ENCODE measurements around the gene ILK.

ILK gene

DNA sequence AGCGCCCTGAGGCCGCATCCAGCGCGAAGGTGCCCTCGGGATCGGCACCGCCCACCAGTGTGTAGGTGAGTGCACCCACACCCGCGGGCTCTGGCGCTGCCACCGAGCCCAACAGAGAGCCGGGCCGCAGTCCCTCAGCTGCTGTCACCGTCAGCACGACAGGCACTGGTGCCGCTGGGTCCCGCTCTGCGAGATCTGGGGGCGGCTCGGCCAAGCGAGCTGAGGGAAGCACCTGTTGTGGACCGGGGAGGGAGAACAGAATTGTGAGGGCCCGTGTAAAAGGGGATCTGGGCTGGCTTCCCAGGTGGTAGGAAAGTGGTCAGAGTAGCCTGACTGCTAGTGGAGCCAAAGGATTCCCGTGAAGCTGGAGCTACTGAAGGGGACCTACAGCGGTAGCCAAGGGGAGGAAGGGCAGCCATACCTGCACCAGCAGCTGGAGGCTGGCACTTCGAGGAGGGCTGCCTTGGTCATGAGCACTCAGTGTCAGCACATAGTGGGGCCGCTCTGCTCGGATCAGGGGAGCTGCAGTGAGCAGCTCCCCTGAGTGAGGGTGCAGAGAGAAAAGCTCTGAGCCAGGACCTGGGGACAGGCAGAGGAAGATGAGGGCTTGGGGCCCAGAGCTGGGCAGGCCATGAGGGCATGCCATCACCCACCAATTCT lies 27.2 kb downstream of the ILK start:
- Mint-ChIP-seq H3K4me3 (no peak overlapping the region), H3K27ac (peak overlapping the region; percentile 31), H3K36me3 (ENCODE audit: low read depth) (no peaks in the 10 kb centered on the region), H3K9me3 (no peaks in the 10 kb centered on the region), H3K4me1 (peaks cover 20% of the 10 kb centered on the region), H3K27me3 (no peaks in the 10 kb centered on the region)
- DNase-seq (no peak), ATAC-seq (no peak)

DNA sequence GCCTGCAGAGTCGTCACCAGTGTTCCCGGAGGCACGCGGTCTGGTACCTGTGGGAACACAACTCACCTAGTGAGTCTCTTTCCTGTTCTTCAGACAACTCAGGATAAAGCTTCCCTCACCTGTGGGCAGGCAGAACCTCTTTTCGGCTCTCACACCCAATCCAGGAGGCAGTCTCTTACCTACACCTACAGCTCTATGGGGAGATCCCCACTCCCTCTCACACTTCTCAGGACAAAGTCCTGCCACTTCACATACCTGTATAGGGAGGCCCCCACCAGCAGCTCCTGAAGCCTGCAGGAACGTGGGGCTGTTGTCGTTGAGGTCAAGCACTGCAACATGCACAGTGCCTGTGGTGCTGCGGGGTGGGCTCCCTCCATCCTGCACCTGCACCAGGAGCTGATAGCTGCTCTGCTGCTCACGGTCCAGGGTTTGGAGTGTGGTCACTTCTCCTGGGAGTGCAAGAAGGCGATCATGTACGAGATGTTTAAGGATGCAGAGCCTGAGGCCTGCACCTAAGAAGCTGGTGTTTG lies 27.9 kb downstream of the ILK start:
- H3K36me3 Mint-ChIP-seq (ENCODE audit: low read depth): no peaks in the 10 kb centered on the region
- H3K9me3 Mint-ChIP-seq: no peaks in the 10 kb centered on the region
- no peak overlapping the region for H3K4me3 Mint-ChIP-seq
- peak overlapping the region; percentile 31 for H3K27ac Mint-ChIP-seq
- DNase-seq: no peak
- no peaks in the 10 kb centered on the region for H3K27me3 Mint-ChIP-seq
- H3K4me1 Mint-ChIP-seq: peaks cover 19% of the 10 kb centered on the region
- no peak for ATAC-seq

DNA sequence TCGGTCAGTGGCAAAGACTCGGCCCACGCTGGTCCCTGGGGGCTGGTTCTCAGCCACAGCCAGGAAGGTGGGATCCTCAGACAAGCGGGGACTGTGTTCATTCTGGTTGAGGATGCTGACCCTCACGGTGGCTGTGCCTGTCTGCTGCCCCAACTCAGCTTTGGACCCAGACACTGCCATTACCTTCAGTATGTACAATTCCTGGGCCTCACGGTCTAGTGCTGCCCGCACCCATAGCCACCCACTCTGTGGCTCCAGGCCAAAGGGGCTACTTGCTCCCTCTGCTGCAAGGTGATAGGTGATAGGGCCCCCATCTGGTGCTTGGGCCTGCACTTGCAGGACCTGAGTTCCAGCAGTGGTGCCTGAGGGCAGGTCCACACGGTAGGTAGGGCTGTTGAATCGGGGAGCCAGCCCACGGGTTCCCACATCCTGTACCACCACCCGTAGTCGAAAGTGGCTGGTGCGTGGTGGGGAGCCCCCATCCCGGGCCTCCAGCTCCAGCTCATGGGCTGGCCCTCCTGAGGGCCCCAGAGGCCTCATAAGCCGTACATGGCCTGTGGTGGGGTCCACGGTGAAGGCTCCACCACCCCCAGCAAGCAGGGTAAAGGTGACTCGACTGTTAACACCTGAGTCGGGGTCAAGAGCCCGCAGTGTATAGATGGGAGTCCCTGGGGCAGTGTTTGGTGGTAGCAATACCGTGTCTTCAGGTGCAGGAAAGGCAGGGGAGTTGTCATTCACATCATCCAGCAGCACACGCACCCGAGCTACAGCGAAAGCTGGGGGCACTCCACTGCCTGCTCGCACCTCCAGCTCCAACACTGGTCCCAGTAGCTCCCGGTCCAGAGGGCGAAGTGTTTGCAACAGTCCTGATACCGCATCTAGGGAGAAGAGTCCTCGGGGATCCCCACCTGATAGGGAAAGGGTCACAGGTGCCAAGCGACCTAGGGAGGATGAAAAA lies 28.8 kb downstream of the ILK start:
- no peak overlapping the region for H3K4me3 Mint-ChIP-seq
- peak; percentile 31 for DNase-seq
- no peaks in the 10 kb centered on the region for H3K36me3 Mint-ChIP-seq (ENCODE audit: low read depth)
- ATAC-seq: peak; percentile 25
- H3K9me3 Mint-ChIP-seq: no peaks in the 10 kb centered on the region
- H3K27ac Mint-ChIP-seq: no peak overlapping the region
- peaks cover 14% of the 10 kb centered on the region for H3K4me1 Mint-ChIP-seq
- H3K27me3 Mint-ChIP-seq: no peaks in the 10 kb centered on the region

DNA sequence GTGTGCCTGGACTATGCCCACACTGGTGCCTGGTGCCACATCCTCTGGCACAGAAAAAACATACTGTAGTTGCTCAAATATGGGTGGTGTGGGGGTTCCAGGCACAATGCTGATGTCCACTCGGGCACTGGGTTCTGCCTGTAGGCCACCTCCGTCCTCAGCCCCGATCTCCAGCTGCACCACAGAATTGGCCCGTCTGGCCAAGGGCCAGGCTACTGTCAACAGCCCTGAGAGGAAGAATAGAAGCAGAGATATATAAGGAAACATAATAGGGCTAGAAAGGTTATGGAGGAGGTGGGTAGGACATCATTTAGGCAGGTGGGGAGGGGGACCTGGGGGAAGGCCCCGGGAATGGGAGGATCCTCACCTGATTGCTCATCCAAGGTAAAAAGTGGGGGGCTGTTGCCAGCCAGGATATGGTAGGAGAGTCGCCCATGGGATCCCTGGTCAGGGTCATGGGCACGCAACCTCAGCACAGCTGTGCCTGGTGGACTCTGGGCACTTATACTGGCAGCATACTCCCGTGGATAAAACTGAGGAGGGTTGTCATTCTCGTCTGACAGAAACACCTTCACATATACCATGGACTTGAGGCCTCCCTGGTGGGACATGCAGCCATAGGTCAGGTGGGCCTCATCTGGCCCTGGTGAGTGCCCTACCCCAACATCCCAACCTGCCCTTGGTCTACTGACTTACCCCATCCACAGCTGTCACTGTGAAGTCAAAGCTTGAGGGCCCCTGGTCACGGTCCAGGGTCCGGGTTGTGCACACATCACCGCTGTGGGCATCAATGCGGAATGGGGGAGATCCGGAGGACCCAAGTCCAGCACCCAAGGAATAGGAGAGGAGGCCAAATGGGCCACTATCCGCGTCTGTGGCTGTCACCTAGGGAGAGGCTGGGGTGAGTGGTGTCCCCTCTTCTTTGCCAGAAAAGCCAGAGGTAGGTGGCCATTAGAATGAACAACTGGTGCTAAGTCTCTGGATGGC lies 30.1 kb downstream of the ILK start:
- peaks cover 4% of the 10 kb centered on the region for H3K4me1 Mint-ChIP-seq
- no peak for ATAC-seq

DNA sequence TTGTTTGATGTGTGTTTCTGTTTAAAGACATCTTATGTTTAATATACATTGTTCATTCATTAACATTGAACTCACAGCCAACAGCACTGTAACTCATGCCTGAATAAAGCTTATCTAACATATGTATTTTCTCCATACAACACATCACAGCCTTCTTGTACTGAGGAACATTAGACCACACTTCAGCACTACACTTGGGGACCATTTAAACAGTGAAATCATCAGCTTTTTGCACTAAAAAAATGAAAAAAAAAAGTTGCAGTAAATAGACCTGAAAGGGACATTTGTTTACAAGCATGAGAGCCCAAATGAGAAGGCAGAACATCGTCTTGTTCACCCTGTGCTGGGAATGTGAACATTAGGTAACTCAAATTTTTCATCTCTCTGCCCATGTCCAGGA lies 31.0 kb downstream of the ILK start:
- ATAC-seq: no peak
- H3K27me3 Mint-ChIP-seq: no peaks in the 10 kb centered on the region

More for the DNA sequence above, 30.1 kb downstream of the ILK start:
- Mint-ChIP-seq H3K4me3 (no peak overlapping the region), H3K27me3 (no peaks in the 10 kb centered on the region), H3K9me3 (no peaks in the 10 kb centered on the region), H3K36me3 (ENCODE audit: low read depth) (no peaks in the 10 kb centered on the region), H3K27ac (no peak overlapping the region)
- DNase-seq: no peak

DNA sequence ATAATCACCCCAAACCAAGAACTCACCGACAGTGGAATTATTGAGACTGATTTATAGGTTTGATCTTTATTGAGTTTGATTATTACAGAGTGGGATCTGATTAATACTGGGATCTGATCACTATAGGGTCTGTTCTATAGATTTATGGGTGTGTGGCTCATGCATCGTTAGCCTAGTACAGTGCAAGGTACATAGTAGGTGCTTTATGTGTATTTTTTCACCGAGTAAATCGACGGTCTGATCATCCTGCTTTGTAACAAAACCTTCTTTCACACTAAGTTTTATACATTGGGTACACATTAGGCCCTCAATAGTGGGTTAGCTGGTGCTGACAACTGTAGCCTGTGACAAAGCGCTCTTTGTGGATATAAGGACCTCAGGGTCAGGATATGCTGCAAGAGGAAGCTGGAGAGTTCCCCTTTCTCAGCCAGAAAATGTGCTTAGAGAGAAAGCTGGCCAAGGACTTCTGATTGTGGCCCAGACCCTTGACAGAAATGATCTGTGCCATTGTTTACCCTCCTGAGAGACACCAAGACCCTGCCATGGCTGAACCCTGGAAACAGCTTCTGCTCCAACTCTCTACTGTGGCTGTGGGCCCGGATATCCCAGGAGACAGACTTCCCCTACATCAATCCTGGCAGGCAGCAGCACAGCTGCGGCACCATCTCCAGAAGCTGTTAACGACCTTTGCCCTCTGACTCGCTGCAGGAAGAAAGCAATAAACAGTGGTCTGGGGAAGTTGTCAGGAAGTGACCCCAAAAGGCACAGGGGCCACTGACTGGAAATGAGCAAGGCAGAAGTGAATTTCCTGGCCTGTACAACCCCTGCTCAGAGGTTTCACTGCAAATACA lies 31.7 kb downstream of the ILK start:
- DNase-seq: no peak
- no peak for ATAC-seq
- peaks cover 4% of the 10 kb centered on the region for H3K4me1 Mint-ChIP-seq

More for the DNA sequence above, 31.0 kb downstream of the ILK start:
- Mint-ChIP-seq H3K9me3 (no peaks in the 10 kb centered on the region), H3K27ac (no peak overlapping the region), H3K36me3 (ENCODE audit: low read depth) (no peaks in the 10 kb centered on the region), H3K4me3 (no peak overlapping the region), H3K4me1 (peaks cover 4% of the 10 kb centered on the region)
- DNase-seq: no peak

DNA sequence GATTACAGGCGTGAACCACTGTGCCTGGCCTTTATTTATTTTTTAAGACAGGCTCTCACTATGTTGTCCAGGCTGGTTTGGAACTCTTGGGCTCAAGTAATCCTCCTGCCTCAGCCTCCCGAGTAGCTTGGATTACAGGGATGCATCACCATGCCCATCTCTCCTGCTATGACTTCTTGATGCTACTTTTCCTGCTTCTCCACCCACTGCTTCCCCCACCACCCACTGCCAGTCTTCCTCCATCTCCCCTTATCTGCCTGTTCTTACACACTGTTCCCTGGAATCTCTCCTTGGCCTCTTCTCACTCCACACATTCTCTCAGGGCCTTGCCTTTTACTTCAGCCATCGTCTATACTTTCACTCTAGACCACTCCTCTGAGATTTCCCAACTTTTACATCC lies 32.9 kb downstream of the ILK start:
- Mint-ChIP-seq H3K27me3 (no peaks in the 10 kb centered on the region), H3K4me3 (no peak overlapping the region), H3K9me3 (no peaks in the 10 kb centered on the region), H3K36me3 (ENCODE audit: low read depth) (no peaks in the 10 kb centered on the region), H3K27ac (no peak overlapping the region), H3K4me1 (peaks cover 4% of the 10 kb centered on the region)
- DNase-seq (no peak), ATAC-seq (no peak)

More for the DNA sequence above, 31.7 kb downstream of the ILK start:
- H3K4me3 Mint-ChIP-seq: no peak overlapping the region
- no peak overlapping the region for H3K27ac Mint-ChIP-seq
- H3K36me3 Mint-ChIP-seq (ENCODE audit: low read depth): no peaks in the 10 kb centered on the region
- H3K27me3 Mint-ChIP-seq: no peaks in the 10 kb centered on the region
- H3K9me3 Mint-ChIP-seq: no peaks in the 10 kb centered on the region

DNA sequence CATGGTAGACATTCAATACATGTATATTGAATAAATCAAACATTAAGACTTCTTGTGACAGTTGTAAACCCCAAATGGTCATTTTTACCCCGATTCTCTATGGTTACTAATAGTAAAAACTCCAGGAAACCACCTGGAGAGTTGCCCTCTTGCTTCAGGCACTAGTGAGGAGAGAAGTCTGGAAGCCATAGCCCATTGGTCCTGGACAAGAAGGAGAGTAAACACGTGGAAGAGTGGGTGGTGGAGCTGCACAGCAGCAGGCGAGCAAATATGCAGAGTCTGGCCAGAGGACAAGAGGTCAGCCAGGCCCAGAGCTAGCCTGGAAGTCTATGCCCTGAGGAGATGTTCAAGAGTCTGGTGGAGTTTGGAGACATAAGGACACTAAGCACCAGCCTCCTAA lies 34.3 kb downstream of the ILK start:
- no peak for ATAC-seq
- H3K27ac Mint-ChIP-seq: no peak overlapping the region
- no peaks in the 10 kb centered on the region for H3K36me3 Mint-ChIP-seq (ENCODE audit: low read depth)
- DNase-seq: no peak
- no peak overlapping the region for H3K4me3 Mint-ChIP-seq
- H3K9me3 Mint-ChIP-seq: no peaks in the 10 kb centered on the region
- peaks cover under 1% of the 10 kb centered on the region for H3K4me1 Mint-ChIP-seq
- H3K27me3 Mint-ChIP-seq: no peaks in the 10 kb centered on the region

DNA sequence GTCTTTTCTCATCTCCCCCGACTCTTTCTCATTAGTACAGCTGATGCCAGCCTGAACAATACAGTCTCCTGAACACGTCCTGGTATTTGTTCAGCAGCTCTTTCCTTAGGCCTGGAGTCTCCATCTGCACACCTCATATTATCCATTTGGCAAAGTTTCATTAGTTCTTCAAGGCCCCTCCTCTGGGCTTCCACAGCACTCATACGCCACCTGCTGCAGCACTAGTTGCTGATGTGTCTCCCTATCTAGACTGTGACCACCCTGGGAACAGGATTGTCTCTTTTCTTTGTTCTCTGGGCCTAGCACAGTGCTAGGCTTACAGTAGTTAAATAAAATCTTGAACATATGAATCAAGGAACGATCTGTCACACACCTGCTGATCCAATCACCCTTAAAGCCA lies 34.9 kb downstream of the ILK start:
- Mint-ChIP-seq H3K36me3 (ENCODE audit: low read depth) (no peaks in the 10 kb centered on the region), H3K4me1 (no peaks in the 10 kb centered on the region), H3K27ac (no peak overlapping the region), H3K27me3 (no peaks in the 10 kb centered on the region), H3K9me3 (no peaks in the 10 kb centered on the region), H3K4me3 (no peak overlapping the region)
- DNase-seq (no peak), ATAC-seq (no peak)

DNA sequence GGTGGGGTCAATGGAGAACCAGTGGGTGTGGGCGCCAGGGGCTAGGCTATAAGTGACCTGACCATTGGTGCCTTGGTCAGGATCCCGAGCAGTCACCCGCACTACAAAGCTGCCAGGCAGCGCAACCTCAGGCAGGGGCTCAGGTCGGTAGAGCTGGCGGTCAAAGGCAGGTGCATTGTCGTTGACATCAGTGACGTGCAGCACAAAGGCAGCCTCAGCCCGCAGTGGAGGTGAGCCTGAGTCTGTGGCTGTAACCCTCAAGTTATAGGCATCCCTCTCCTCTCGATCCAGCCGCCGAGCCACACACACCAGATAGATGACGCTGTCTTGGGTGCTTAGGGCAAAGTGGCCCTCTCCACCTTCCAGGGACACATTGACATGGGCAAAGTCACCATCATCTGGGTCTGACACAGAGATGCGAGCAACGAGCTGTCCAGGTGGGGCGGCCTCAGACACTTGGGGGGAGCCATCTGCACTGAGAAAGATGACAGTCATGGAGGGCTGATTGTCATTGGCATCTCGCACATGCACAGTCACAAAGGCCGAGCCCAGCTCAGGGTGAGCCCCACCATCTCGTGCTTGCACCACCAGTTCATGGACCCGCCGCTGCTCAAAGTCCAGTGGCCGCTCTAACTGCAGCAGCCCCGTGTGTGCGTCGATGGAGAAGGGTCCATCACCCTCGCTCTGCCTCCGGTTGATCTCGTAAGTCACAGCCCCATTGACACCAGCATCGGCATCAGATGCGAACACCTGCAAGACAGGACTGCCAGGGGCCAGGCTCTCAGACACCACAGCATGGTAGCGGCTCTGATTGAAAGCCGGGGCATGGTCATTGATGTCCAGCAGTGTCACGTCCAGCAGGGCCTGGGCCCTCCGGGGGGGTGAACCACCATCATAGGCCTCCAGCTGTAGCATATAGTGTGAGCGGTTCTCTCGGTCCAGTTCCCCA lies 36.7 kb downstream of the ILK start:
- DNase-seq: no peak
- Mint-ChIP-seq H3K36me3 (ENCODE audit: low read depth) (no peaks in the 10 kb centered on the region), H3K27me3 (no peaks in the 10 kb centered on the region), H3K4me1 (no peaks in the 10 kb centered on the region), H3K4me3 (no peak overlapping the region), H3K27ac (no peak overlapping the region), H3K9me3 (no peaks in the 10 kb centered on the region)
- ATAC-seq: no peak

DNA sequence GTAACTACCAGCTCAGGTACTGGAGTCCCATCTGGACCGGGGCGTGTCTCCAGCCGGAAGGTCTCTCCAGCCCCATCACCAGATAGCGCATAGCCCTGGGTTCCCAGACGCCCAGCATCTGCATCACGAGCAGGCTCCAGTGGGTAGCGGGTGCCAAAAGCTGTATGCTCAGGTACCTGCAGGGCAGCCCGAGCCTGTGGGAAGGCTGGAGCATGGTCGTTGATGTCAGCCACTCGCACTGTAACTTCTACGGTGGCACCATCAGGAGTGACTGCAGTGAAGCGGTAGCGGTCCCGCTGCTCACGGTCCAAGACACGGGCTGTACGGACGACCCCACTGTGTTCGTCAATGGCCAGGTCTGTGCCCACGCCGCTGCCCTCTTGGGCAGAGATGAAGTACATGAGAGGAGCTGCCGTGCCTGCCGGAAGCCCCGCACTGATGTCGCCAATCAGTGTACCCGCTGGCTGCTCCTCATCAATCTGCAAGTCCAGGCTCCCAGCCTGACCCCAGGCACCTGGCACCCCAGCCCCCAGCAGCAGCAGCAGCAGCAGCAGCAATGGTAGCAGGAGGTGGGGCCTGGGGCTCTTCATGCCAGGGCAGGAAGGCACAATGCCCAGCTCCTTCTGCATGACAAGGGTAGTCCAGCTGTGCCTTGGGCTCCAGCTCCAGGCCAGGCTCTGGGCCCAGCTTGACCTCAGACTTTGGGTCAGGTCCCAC lies 37.6 kb downstream of the ILK start:
- ATAC-seq: no peak
- no peaks in the 10 kb centered on the region for H3K9me3 Mint-ChIP-seq
- DNase-seq: no peak
- no peak overlapping the region for H3K4me3 Mint-ChIP-seq
- H3K4me1 Mint-ChIP-seq: no peaks in the 10 kb centered on the region
- H3K27me3 Mint-ChIP-seq: no peaks in the 10 kb centered on the region
- no peaks in the 10 kb centered on the region for H3K36me3 Mint-ChIP-seq (ENCODE audit: low read depth)
- no peak overlapping the region for H3K27ac Mint-ChIP-seq

DNA sequence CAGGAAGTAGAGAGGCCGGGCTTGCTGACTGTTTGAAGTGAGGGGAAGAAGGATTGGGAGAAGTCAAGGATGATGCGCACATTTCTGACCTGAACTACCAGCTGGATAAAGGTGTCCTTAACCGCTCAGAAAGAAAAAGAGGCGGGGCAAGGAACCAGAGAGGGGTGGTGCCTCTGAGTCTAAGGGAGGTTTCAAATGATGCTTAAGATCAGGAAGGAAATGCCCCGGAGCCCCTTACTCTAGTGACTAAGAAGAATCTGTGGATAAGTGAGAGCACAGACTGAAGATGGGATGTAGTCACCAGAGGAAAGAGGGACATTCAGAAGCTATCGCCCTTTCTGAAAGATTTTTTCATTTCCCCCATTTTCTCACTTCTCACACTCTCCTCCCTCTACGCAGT lies 39.4 kb downstream of the ILK start:
- no peak overlapping the region for H3K27ac Mint-ChIP-seq
- ATAC-seq (no peak), DNase-seq (no peak)
- H3K27me3 Mint-ChIP-seq: no peaks in the 10 kb centered on the region
- no peak overlapping the region for H3K4me3 Mint-ChIP-seq
- H3K9me3 Mint-ChIP-seq: no peaks in the 10 kb centered on the region
- H3K4me1 Mint-ChIP-seq: no peaks in the 10 kb centered on the region
- no peaks in the 10 kb centered on the region for H3K36me3 Mint-ChIP-seq (ENCODE audit: low read depth)

All from activated naive CD8-positive, alpha-beta T cell treated with anti-CD3 and anti-CD28 coated beads, Interleukin-2, amount 50 U/mL, for 24 hours (primary cell).